Esophagus squamous epithelium (tissue), 5 donors: ENCODE data around the gene FOXP1. TPM values are rescaled to one million over a fixed set of nuclear protein-coding genes. Genes with fewer than 3 reads are reported as not detected.

Source experiments
- DNase-seq: peaks from one replicate; lab custom pipeline; 2025; lab: John Stamatoyannopoulos, UW
- H3K27ac ChIP-seq, 4 donors: fragments of 200-600 bp; sonication (generic); one replicate each; pipeline ENCODE4 v1.5.1; 2016 to 2019; ENCODE audit warnings: mild to moderate bottlenecking in 1 of 4
- H3K27me3 ChIP-seq, 4 donors: fragments of 200-600 bp; sonication (generic); 1 replicate in 3 of 4; 2 replicates in 1 of 4; pipeline versions ENCODE4 v1.5.1 to v1.6.0; 2017 to 2021; ENCODE audit warnings: antibody characterized with exemption in 1 of 4
- H3K36me3 ChIP-seq, 3 donors: fragments of 200-600 bp; sonication (generic); one replicate each; pipeline ENCODE4 v1.5.1; 2016 to 2019
- H3K4me1 ChIP-seq, 3 donors: fragments of 200-600 bp; sonication (generic); one replicate each; pipeline ENCODE4 v1.5.1; 2017 to 2019
- H3K4me3 ChIP-seq, 4 donors: fragments of 200-600 bp; sonication (generic); 1 replicate in 3 of 4; 2 replicates in 1 of 4; pipeline ENCODE4 v1.5.1; 2016 to 2019; ENCODE audit warnings: mild to moderate bottlenecking in 2 of 4, moderate library complexity in 1 of 4
- H3K9me3 ChIP-seq, 3 donors: fragments of 200-600 bp; sonication (generic); one replicate each; pipeline ENCODE4 v1.5.1; 2016 to 2019
- POLR2A ChIP-seq, 4 donors: fragments of 450-650 bp; IDR thresholded peaks; one replicate each; pipeline ENCODE4 v1.6.1; 2017; ENCODE audit warnings: antibody characterized with exemption in 4 of 4, mild to moderate bottlenecking in 4 of 4, moderate library complexity in 3 of 4
- WGBS, 2 donors: methylation state at CpG; one replicate each; pipeline ENCODE4 v1.1.5; 2018; 5-methylcytosine and 5-hydroxymethylcytosine counted together
- intact Hi-C: fragments of 100-400 bp; cut with DNase I; formaldehyde crosslinking; loops from one replicate; pipeline ENCODE4 v1.15.0; 2022
- total RNA-seq, 4 donors: library from RNA; depleted of rRNA; stranded (reverse); fragments of >200 nt; gene quantifications; one replicate each; pipeline ENCODE4 v1.1.0, GENCODE V29; 2016
- TF ChIP-seq, protein P1 (sequence below), 6 experiments: fragments of 450-650 bp in 4 of 6; fragments of 200-600 bp in 2 of 6; sonication (generic) in 2 of 6; IDR thresholded peaks; one replicate each; pipeline ENCODE4 v1.5.1; 2016 to 2019; ENCODE audit warnings: antibody characterized with exemption in 6 of 6, mild to moderate bottlenecking in 4 of 6, moderate library complexity in 4 of 6
- donor health status: DM: yes; HTN: yes; CAD: no.

Gene FOXP1
- total RNA-seq, 4 donors from 2014 or later = 49.1 to 124 (median 61.1) TPM

DNA sequence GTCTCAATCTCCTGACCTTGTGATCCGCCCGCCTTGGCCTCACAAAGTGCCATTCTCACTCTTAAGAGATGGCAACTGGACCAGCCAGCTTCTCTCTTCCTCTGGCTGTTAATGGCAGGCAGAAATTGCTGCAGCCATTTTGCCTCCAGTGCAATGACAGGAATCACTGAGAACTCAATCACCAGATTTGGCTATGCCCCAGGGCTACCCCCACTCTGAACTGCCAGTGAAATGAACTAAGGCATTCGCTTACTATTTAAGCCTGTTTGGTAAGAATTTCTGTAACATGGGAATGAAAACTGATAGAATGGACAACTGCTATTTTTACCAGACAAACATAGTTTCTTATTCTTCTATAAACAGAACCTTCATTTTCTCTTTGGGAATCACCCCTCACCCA, 24.5 kb downstream of the FOXP1 start:
- 86 to 92% methylated on average over 1 to 3 of the region's 3 CpGs for WGBS, 2 donors
- intact Hi-C loops = no loop called here
- Histone ChIP-seq H3K4me3 (no peak overlapping the region), H3K9me3 (no peaks in the 10 kb centered on the region), H3K36me3 (no peaks in the 10 kb centered on the region), H3K27ac (no peak overlapping the region), H3K27me3 (no peaks in the 10 kb centered on the region), H3K4me1 (peaks cover 0 to 15% (median 9%) of the 10 kb centered on the region in 3 donors)
- no peak for DNase-seq
- TF ChIP-seq, protein P1, sequence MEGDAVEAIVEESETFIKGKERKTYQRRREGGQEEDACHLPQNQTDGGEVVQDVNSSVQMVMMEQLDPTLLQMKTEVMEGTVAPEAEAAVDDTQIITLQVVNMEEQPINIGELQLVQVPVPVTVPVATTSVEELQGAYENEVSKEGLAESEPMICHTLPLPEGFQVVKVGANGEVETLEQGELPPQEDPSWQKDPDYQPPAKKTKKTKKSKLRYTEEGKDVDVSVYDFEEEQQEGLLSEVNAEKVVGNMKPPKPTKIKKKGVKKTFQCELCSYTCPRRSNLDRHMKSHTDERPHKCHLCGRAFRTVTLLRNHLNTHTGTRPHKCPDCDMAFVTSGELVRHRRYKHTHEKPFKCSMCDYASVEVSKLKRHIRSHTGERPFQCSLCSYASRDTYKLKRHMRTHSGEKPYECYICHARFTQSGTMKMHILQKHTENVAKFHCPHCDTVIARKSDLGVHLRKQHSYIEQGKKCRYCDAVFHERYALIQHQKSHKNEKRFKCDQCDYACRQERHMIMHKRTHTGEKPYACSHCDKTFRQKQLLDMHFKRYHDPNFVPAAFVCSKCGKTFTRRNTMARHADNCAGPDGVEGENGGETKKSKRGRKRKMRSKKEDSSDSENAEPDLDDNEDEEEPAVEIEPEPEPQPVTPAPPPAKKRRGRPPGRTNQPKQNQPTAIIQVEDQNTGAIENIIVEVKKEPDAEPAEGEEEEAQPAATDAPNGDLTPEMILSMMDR (IDR thresholded peaks at IDR 0.05) = no peak
- TF ChIP-seq POLR2A (IDR thresholded peaks at IDR 0.05) = no peak

DNA sequence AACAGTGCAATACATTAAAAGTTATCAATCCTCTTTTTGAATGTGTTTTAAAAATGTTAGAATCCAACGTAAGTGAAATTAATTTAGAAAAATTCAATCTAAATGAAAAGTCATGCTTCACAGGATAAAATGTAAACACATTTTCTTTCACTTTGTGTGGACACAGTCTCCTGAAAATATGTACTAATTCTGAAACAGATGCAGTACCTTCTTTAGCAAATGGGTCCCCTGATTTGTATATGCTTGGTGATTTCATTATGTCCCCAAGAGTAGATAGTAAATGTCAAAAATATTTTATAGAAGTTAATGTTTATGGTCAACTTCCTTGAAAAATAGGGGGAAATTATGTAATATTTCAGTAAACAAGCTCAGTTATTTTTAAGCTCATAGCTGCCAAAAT, 28.9 kb downstream of the FOXP1 start:
- Histone ChIP-seq H3K36me3 (no peaks in the 10 kb centered on the region), H3K27me3 (no peaks in the 10 kb centered on the region), H3K4me3 (no peak overlapping the region), H3K9me3 (no peaks in the 10 kb centered on the region), H3K27ac (no peak overlapping the region), H3K4me1 (no peaks in the 10 kb centered on the region)
- WGBS, 2 donors = 75 to 95% methylated on average over 1 of the region's 1 CpG
- intact Hi-C loops = no loop called here
- DNase-seq = no peak
- TF ChIP-seq, protein P1 (IDR thresholded peaks at IDR 0.05) = no peak
- no peak for TF ChIP-seq POLR2A (IDR thresholded peaks at IDR 0.05)

DNA sequence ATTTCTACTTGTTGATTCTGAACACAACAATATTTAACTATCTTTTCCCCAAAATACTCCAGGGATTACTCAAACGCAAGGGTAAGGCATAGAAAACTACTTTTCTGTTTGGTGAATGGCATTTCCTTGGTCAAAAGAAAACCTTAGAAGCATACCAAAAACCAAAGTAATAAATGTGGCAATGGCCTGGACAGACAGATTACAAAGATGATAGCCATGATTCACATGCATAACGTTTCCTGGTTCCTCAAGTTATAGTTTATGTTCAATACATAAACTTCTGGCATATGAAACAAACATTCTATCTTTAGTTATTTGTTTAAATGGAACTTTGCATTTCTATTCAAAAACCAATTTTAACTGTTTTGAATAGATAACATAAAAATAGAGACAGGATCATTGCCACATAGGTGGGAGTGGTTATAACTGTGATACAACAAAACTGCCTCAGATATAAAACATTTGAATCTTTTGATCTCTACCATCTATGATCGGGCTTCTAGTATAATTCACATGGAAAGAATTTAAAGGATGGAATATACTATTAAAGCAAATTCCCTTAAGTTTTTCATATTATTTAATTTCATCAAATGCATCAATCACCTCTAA, 32.1 kb downstream of the FOXP1 start:
- Histone ChIP-seq H3K27ac (no peak overlapping the region), H3K27me3 (no peaks in the 10 kb centered on the region), H3K36me3 (peaks cover 0 to 4% (median 0%) of the 10 kb centered on the region in 3 donors), H3K4me3 (no peak overlapping the region), H3K4me1 (no peaks in the 10 kb centered on the region), H3K9me3 (no peaks in the 10 kb centered on the region)
- DNase-seq = no peak
- no peak for TF ChIP-seq POLR2A (IDR thresholded peaks at IDR 0.05)
- TF ChIP-seq, protein P1 (IDR thresholded peaks at IDR 0.05) = no peak
- 75 to 76% methylated on average over 3 of the region's 3 CpGs for WGBS, 2 donors
- intact Hi-C loops = no loop called here

DNA sequence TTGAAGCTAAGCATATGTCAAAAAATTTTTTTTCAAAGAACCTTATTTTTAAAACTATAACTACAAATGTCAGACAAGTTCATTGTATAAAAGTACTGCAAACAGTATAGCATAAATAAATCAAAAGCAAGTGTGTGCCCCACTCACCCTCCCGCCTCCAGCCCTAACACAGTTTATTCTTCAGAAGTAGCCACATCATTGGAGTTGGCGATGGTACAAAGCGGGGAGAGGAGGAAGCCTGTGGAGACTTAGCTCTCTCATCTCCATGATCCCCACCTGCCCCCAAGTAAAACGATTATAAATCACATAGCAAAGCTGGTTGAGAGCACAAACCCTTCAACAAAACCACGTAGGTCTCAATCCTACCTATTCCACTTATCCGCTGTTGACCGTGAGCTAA, 33.6 kb downstream of the FOXP1 start:
- Histone ChIP-seq H3K36me3 (peaks cover 0 to 8% (median 0%) of the 10 kb centered on the region in 3 donors), H3K4me1 (no peaks in the 10 kb centered on the region), H3K27me3 (no peaks in the 10 kb centered on the region), H3K9me3 (no peaks in the 10 kb centered on the region), H3K4me3 (no peak overlapping the region), H3K27ac (no peak overlapping the region)
- TF ChIP-seq, protein P1 (IDR thresholded peaks at IDR 0.05) = no peak
- no peak for TF ChIP-seq POLR2A (IDR thresholded peaks at IDR 0.05)
- 74 to 80% methylated on average over 7 of the region's 7 CpGs for WGBS, 2 donors
- intact Hi-C loops = no loop called here
- no peak for DNase-seq

DNA sequence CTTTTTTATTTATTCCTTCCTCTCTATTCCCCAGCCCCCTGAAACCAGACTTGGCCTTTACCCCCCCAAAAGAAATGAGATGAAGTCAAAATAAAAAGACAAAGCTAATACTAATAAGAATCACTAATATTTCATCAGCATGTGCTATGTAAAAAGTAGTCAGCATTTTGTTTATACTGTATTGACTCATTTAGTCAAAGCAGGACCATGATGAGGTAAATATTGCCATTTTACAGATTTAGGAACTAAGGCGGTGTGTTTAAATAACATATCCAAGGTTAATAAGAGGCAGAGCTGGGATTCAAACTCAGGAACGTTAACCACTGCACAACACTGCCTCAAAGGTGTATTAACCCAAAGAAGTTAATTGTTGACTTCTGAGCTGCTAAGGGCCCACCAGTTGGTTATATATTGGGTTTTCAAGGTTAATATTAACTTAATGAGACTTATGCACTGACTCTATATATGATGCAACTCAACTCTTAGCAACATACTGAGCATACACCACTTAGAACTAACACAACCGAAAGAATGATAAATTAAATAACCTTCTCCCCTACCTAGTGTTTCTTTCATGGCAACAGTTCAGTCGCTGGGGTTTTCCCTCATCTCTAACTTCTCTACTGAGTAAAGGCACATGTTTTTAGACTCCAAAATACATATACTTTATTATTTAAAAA, 34.7 kb downstream of the FOXP1 start:
- Histone ChIP-seq H3K9me3 (no peaks in the 10 kb centered on the region), H3K36me3 (peaks cover 0 to 8% (median 0%) of the 10 kb centered on the region in 3 donors), H3K27ac (no peak overlapping the region), H3K4me1 (no peaks in the 10 kb centered on the region), H3K27me3 (no peaks in the 10 kb centered on the region), H3K4me3 (no peak overlapping the region)
- DNase-seq = no peak
- TF ChIP-seq, protein P1 (IDR thresholded peaks at IDR 0.05) = no peak
- intact Hi-C loops = no loop called here
- WGBS, 2 donors = 88% methylated on average over 4 of the region's 4 CpGs
